ENCODE results near the gene LOX. TPM values are rescaled to one million over a fixed set of nuclear protein-coding genes. Genes with fewer than 3 reads are reported as not detected.

LOX gene
- total RNA-seq, 4 donors from 2014 or later, result 6.6 to 15.2 (median 12.2) TPM

DNA sequence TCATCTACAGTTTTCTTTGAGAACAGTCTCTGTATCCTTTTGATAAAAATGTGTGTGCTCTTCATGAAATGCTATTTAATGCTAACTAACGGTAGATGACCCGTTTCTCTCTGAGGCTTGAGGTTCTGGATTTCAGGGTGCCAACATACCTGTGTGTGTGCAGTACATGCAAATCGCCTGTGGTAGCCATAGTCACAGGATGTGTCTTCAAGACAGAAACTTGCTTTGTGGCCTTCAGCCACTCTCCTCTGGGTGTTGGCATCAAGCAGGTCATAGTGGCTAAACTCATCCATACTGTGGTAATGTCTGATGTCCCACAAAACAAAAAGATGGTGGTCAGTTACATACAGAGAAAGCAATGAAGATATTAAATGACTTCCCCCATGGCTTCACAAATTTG lies 4.2 kb downstream of the LOX start:
- no peaks in the 10 kb centered on the region for H3K9me3 ChIP-seq
- H3K36me3 ChIP-seq, result peaks cover 0 to 13% (median 3%) of the 10 kb centered on the region in 4 donors
- TF ChIP-seq CTCF (IDR thresholded peaks at IDR 0.05) (no peak), EP300 (IDR thresholded peaks at IDR 0.05) (no peak), POLR2A (IDR thresholded peaks at IDR 0.05; ENCODE audit: low read depth) (no peak), POLR2AphosphoS5 (IDR thresholded peaks at IDR 0.05) (no peak)
- no peak for DNase-seq (ENCODE audit: extremely low spot score)
- no peaks in the 10 kb centered on the region for H3K27me3 ChIP-seq
- intact Hi-C loops (cut with DNase I), result no loop called here
- H3K4me1 ChIP-seq, result peaks cover 14 to 30% (median 23%) of the 10 kb centered on the region in 4 donors
- no peak overlapping the region for H3K4me3 ChIP-seq
- WGBS, result 92% methylated on average over 3 of the region's 3 CpGs
- no peak overlapping the region for H3K27ac ChIP-seq (replicated peaks in 1 of 4)

GRCh38 chr5:122073018-122073417 lies 5.0 kb downstream of the LOX start:
- peaks cover 8 to 22% (median 16%) of the 10 kb centered on the region in 4 donors for H3K4me1 ChIP-seq
- no peaks in the 10 kb centered on the region for H3K27me3 ChIP-seq
- intact Hi-C loops (cut with DNase I), result no loop called here
- H3K4me3 ChIP-seq, result no peak overlapping the region
- peaks cover 0 to 15% (median 3%) of the 10 kb centered on the region in 4 donors for H3K36me3 ChIP-seq
- 95% methylated on average over 2 of the region's 2 CpGs for WGBS
- TF ChIP-seq POLR2AphosphoS5 (IDR thresholded peaks at IDR 0.05), result no peak
- TF ChIP-seq POLR2A (IDR thresholded peaks at IDR 0.05; ENCODE audit: low read depth), result no peak
- no peak for TF ChIP-seq CTCF (IDR thresholded peaks at IDR 0.05)
- no peak for TF ChIP-seq EP300 (IDR thresholded peaks at IDR 0.05)
- no peaks in the 10 kb centered on the region for H3K9me3 ChIP-seq
- DNase-seq (ENCODE audit: extremely low spot score), result no peak
- no peak overlapping the region for H3K27ac ChIP-seq (replicated peaks in 1 of 4)

DNA sequence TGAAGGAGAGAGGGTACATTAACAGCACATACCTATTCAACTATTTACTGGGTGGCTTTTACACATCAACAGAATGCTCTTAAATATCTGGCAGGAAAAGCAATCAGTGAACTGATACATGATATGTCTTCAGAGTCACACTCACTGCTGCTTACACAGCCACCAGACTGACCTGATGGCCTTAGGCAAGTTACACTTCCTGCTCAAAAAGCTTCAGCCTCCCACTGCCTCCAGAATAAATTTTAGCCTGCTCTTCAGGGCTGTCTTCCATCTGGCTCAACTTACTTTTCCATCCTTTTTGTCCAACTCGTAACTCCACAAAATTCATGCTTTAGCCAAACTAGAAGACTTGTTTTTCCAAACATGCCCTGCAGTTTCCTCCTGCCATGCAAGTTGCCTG lies 10.7 kb downstream of the LOX start:
- H3K27me3 ChIP-seq, result no peaks in the 10 kb centered on the region
- TF ChIP-seq POLR2AphosphoS5 (IDR thresholded peaks at IDR 0.05) (no peak), CTCF (IDR thresholded peaks at IDR 0.05) (no peak), EP300 (IDR thresholded peaks at IDR 0.05) (no peak), POLR2A (IDR thresholded peaks at IDR 0.05; ENCODE audit: low read depth) (no peak)
- H3K9me3 ChIP-seq, result no peaks in the 10 kb centered on the region
- DNase-seq (ENCODE audit: extremely low spot score), result no peak
- H3K27ac ChIP-seq (replicated peaks in 1 of 4), result no peak overlapping the region
- peaks cover 0 to 15% (median 3%) of the 10 kb centered on the region in 4 donors for H3K36me3 ChIP-seq
- H3K4me3 ChIP-seq, result no peak overlapping the region
- H3K4me1 ChIP-seq, result no peaks in the 10 kb centered on the region
- 78% methylated on average over 1 of the region's 1 CpG for WGBS
- intact Hi-C loops (cut with DNase I), result no loop called here

DNA sequence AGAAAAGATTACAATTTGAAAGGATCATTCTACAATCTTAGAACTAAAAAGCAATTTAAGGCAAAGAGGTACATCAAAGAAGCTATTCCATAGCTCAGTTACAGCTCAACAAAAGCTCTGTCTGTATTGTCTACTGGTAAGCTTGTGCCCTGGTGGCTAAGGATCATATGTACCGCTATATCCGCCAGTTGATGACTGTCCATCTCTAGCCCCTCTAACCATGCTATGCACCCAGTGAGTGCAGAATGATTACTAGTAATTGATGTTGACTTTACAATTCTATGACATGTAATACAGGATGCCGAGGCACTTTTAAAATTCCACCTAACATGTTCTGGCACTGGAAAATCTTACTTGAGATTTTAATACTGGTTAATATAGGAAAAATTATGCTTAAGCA lies 13.1 kb downstream of the LOX start:
- H3K27me3 ChIP-seq, result no peaks in the 10 kb centered on the region
- no peaks in the 10 kb centered on the region for H3K9me3 ChIP-seq
- no peaks in the 10 kb centered on the region for H3K4me1 ChIP-seq
- WGBS, result 93% methylated on average over 3 of the region's 3 CpGs
- peaks cover 0 to 13% (median 3%) of the 10 kb centered on the region in 4 donors for H3K36me3 ChIP-seq
- no peak overlapping the region for H3K27ac ChIP-seq (replicated peaks in 1 of 4)
- intact Hi-C loops (cut with DNase I), result no loop called here
- H3K4me3 ChIP-seq, result no peak overlapping the region
- DNase-seq (ENCODE audit: extremely low spot score), result no peak
- TF ChIP-seq CTCF (IDR thresholded peaks at IDR 0.05) (no peak), EP300 (IDR thresholded peaks at IDR 0.05) (no peak), POLR2AphosphoS5 (IDR thresholded peaks at IDR 0.05) (no peak), POLR2A (IDR thresholded peaks at IDR 0.05; ENCODE audit: low read depth) (no peak)

DNA sequence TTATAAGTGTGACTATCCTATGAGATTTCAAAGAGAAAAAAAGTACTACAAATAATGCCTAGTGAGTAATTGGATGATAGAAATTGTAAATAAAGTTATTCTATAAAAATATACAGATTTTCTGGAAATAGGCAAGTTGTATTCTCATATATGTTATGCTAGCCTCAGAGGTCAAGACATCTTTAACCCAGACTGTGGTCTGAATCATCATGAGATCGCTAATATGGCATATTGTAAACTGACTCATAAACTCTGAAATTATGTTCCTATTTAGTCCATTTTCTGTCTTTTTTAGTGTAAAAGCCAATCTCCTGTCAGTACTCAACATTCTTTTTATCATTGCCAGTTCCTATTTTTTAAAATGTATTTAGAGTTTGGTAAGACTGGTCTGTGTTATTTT lies 14.2 kb downstream of the LOX start:
- Histone ChIP-seq H3K4me3 (no peak overlapping the region), H3K27ac (replicated peaks in 1 of 4) (no peak overlapping the region), H3K9me3 (no peaks in the 10 kb centered on the region), H3K4me1 (no peaks in the 10 kb centered on the region), H3K36me3 (peaks cover 0 to 1% (median 0%) of the 10 kb centered on the region in 4 donors), H3K27me3 (no peaks in the 10 kb centered on the region)
- DNase-seq (ENCODE audit: extremely low spot score), result no peak
- intact Hi-C loops (cut with DNase I), result no loop called here
- WGBS, result 63% methylated on average over 1 of the region's 1 CpG
- TF ChIP-seq EP300 (IDR thresholded peaks at IDR 0.05) (no peak), CTCF (IDR thresholded peaks at IDR 0.05) (no peak), POLR2A (IDR thresholded peaks at IDR 0.05; ENCODE audit: low read depth) (no peak), POLR2AphosphoS5 (IDR thresholded peaks at IDR 0.05) (no peak)
